Left renal pelvis (tissue), 4 donors: ENCODE data around the gene AFF2. TPM values are rescaled to one million over a fixed set of nuclear protein-coding genes. Genes with fewer than 3 reads are reported as not detected.

Experiments
- DNase-seq, 4 donors: peaks; one replicate each; pipeline ENCODE4 v3.0.0-alpha.2; 2013; ENCODE audit warnings: low read depth in 4 of 4, low spot score in 3 of 4
- polyA plus RNA-seq, 4 donors: library from polyadenylated mRNA; unstranded; fragments of 120-200 nt; gene quantifications; one replicate each; pipeline ENCODE4 v1.2.1, GENCODE V29; 2013; ENCODE audit not compliant: insufficient read length in 4 of 4

Gene AFF2
- polyA plus RNA-seq, 4 donors: 3.8 to 10.7 (median 5.8) TPM

GRCh38 chrX:148577741-148578140, 77.3 kb downstream of the AFF2 start:
- DNase-seq: no peak

GRCh38 chrX:148580016-148580415, 79.6 kb downstream of the AFF2 start:
- DNase-seq: no peak

- no peak for DNase-seq
Measured at GRCh38 chrX:148582353-148582752, 81.9 kb downstream of the AFF2 start.

GRCh38 chrX:148588649-148589310, 88.4 kb downstream of the AFF2 start:
- no peak for DNase-seq

- DNase-seq: no peak
Measured at GRCh38 chrX:148592595-148592994, 92.2 kb downstream of the AFF2 start.

GRCh38 chrX:148593146-148593545, 92.7 kb downstream of the AFF2 start:
- DNase-seq: no peak

GRCh38 chrX:148593987-148594386, 93.6 kb downstream of the AFF2 start:
- no peak for DNase-seq

GRCh38 chrX:148599404-148599803, 99.0 kb downstream of the AFF2 start:
- DNase-seq: no peak

GRCh38 chrX:148600131-148600530, 99.7 kb downstream of the AFF2 start:
- no peak for DNase-seq

GRCh38 chrX:148600581-148600980, 100.2 kb downstream of the AFF2 start:
- DNase-seq: no peak

- DNase-seq: no peak
Measured at GRCh38 chrX:148601034-148601433, 100.6 kb downstream of the AFF2 start.

GRCh38 chrX:148609515-148610327, 109.3 kb downstream of the AFF2 start:
- DNase-seq: peak in 1 of 4 donors; percentile 3

- DNase-seq: no peak
Measured at GRCh38 chrX:148610328-148610698, 109.9 kb downstream of the AFF2 start.

- DNase-seq: no peak
Measured at GRCh38 chrX:148611993-148612392, 111.6 kb downstream of the AFF2 start.

- DNase-seq: no peak
Measured at GRCh38 chrX:148612431-148612830, 112.0 kb downstream of the AFF2 start.

GRCh38 chrX:148613636-148614035, 113.2 kb downstream of the AFF2 start:
- no peak for DNase-seq

- DNase-seq: no peak
Measured at GRCh38 chrX:148615491-148615890, 115.1 kb downstream of the AFF2 start.

GRCh38 chrX:148618470-148619445, 118.3 kb downstream of the AFF2 start:
- no peak for DNase-seq

GRCh38 chrX:148620023-148620422, 119.6 kb downstream of the AFF2 start:
- DNase-seq: no peak

- DNase-seq: no peak
Measured at GRCh38 chrX:148624951-148625474, 124.6 kb downstream of the AFF2 start.

GRCh38 chrX:148628621-148629020, 128.2 kb downstream of the AFF2 start:
- DNase-seq: no peak
